ENCODE results near the gene SCN3A.

Gene SCN3A

GRCh38 chr2:165113414-165113813 is 90.4 kb downstream of the SCN3A start:
- in situ Hi-C loops (cut with MboI; ENCODE audit: low sequenced_read_pairs): no loop called here

DNA sequence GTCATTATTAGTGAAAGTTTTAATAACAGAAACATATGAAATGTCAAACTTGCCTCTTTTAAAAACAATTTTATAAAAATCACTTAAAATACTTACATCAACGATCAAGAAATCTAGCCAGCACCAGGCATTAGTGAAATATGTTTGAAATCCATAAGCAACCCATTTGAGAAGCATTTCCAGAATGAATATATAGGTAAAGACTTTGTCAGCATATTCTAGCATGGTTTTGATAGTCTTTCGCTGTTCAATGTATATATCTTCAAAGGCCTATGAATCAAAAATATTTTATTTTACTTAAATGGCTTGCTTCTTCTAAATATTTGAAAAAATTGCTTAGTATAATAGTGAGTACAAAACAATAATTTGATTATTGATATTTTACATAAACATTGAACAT is 91.1 kb downstream of the SCN3A start:
- in situ Hi-C loops (cut with MboI; ENCODE audit: low sequenced_read_pairs): no loop called here

- in situ Hi-C loops (cut with MboI; ENCODE audit: low sequenced_read_pairs): no loop called here
Measured at GRCh38 chr2:165112133-165112573, 91.7 kb downstream of the SCN3A start.

DNA sequence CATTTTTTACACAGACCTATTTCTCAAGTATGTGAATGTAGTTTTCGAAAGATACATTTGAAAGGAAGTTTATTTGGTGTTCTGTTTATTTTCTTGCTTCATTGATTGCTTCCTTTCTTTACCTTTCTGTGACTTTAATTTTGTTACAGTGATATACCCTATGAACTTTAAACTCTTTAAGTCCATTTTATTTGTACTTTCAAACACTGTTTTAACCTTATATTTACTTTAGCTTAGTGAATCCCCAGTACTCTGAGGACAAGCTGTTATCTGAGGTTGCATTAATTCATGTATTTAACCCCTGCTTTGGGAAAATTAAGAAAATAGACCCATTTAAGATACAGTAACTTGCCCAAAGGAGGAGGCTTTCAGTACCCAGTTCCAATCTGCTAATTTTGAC is 93.5 kb downstream of the SCN3A start:
- in situ Hi-C loops (cut with MboI; ENCODE audit: low sequenced_read_pairs): no loop called here

DNA sequence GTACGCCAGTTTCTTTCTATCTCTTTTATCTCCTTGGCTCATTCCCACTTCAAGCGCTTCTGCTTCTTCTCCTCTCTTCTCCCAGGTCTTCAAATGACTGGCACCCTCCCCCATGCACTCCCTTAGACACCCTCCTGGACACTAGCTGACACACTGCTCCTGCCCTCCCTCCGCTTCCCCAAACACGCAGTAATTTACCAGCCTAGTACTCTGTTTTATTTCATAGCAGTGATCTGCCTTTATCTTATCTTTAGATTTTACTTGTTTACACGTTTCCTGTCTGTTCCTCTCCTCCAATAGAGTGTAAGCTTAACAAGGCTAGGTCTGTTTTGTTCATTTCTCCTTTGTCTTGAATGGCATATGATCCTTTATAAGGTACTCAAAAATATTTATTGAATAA is 93.9 kb downstream of the SCN3A start:
- in situ Hi-C loops (cut with MboI; ENCODE audit: low sequenced_read_pairs): no loop called here

GRCh38 chr2:165105926-165106325 is 97.9 kb downstream of the SCN3A start:
- in situ Hi-C loops (cut with MboI; ENCODE audit: low sequenced_read_pairs): no loop called here

- in situ Hi-C loops (cut with MboI; ENCODE audit: low sequenced_read_pairs): no loop called here
Measured at GRCh38 chr2:165087933-165088901, 115.6 kb downstream of the SCN3A start.

DNA sequence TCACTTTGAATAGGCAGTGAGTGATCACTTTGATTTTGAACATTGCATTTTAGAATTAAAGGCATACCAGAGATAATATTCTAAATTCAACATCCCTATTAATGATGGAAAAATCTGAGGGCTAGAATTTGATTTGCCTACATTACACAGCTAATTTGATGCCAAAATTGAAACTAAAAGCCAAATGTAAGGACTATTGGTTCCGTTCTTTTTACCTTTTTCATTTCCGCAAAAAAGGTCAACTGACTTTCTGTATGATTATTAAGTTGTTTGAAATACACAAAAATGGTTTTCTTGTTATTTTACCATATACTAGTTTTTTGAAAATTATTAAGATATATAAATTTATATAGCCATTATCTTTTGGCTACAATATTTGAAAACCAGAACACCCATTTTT is 117.5 kb downstream of the SCN3A start:
- in situ Hi-C loops (cut with MboI; ENCODE audit: low sequenced_read_pairs): no loop called here

GRCh38 chr2:165083326-165083725 is 120.5 kb downstream of the SCN3A start:
- in situ Hi-C loops (cut with MboI; ENCODE audit: low sequenced_read_pairs): no loop called here

DNA sequence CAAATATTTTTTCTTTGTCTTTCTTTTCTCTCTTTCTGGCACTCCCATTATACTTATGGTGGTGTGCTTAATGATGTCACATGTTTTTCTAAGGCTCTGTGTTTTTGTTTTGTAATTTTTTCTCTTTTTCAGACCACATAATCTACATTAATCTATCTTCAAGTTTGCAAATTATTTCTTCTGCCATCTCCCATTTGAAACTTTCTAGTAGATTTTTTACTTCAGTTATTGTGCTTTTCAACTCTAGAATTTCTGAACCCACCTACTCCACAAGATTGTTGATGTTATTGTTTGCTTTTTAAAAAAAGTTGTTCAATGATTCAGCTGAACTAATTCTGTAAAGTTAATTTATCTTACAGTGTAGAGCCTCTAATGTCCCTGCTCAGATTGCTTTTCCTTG is 121.4 kb downstream of the SCN3A start:
- in situ Hi-C loops (cut with MboI; ENCODE audit: low sequenced_read_pairs): no loop called here

DNA sequence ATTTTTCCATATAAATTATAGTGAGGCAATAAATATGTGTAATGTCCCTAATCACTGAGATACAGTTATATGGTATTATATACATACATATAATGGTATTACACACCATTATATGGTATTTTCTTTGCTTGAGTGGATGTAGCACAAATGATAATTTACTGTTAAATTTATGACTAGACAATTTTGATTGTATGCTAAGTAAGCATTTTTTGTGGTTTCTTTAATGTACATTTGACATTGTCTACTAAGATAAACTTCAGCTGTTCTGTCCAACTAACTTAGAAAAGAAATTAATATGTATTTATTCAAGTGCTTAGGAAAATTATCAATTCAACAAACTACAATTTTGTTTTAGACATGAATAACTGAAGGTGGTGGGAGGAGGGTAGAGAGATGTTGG is 122.6 kb downstream of the SCN3A start:
- in situ Hi-C loops (cut with MboI; ENCODE audit: low sequenced_read_pairs): no loop called here

DNA sequence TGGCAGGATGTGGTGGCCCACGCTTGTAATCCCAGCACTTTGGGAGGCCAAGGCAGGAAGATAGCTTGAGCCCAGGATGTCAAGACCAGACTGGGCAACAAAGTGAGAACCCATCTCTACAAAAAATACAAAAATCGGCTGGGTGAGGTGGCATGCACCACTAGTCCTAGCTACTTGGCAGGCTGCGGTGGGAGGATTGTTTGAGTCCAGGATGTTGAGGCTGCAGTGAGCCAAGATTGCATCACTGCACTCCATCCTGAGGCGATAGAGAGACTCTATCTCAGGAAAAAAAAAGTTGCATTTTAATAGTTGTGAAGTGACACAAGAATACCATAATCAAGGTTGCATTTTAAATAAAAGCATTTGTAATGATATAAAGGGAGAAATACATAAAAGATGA is 124.4 kb downstream of the SCN3A start:
- in situ Hi-C loops (cut with MboI; ENCODE audit: low sequenced_read_pairs): no loop called here

- in situ Hi-C loops (cut with MboI; ENCODE audit: low sequenced_read_pairs): no loop called here
Measured at GRCh38 chr2:165078913-165079312, 124.9 kb downstream of the SCN3A start.

DNA sequence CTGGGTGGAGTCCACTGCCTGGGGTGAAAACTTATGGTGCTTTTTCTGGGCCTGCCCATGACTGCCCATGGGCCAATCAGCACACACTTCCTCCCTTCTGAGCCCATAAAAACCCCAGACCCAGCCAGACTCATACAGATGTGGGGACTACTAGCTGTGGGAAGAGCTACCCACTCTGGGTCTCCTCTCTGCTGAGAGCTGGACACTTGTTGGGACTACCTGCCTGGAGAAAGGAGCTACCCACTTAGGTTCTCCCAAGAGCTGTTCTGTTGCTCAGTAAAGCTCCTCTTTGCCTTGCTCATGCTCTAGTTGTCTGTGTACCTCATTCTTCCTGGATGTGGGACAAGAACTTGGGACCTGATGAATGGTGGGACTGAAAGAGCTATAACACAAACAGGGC is 129.0 kb downstream of the SCN3A start:
- in situ Hi-C loops (cut with MboI; ENCODE audit: low sequenced_read_pairs): no loop called here

- in situ Hi-C loops (cut with MboI; ENCODE audit: low sequenced_read_pairs): no loop called here
Measured at GRCh38 chr2:165074323-165074722, 129.5 kb downstream of the SCN3A start.

DNA sequence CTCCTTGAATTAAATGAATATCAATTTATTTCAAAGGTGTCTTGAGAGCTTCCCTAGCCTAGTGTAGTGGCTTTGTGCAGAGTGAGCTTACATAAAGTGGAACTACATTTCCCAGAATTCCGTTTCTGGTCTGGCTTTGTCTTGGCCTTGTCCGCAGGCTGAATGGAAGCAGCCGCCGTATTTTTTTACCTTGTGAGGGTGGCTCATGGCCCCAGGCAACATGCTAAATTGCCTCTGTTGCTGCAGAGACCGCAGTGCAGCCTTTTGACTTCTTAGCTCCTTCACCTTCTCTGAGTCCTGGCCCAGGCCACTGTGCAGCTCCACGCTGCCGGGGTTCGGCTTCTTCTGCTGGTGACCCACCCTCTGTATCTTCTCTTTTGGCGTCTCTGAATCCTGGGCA is 133.8 kb downstream of the SCN3A start:
- in situ Hi-C loops (cut with MboI; ENCODE audit: low sequenced_read_pairs): no loop called here

DNA sequence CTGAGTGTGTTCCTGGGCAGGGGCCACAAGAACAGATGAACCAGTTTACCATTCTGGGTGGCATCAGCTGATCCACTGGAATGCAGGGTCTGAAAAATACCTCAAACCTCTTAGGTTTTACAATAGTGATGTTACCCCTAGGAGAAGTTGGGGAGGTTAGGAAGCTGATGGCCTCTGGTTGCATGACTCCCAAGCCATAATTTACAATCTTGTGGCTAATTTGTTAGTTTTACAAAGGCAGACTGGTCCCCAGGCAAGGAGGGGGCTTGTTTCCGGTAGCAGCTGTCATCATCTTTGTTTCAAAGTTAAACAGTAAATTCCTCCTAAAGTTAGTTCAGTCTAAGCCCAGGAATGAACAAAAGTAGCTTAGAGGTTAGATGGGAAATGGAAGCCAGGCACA is 134.7 kb downstream of the SCN3A start:
- in situ Hi-C loops (cut with MboI; ENCODE audit: low sequenced_read_pairs): no loop called here

- in situ Hi-C loops (cut with MboI; ENCODE audit: low sequenced_read_pairs): no loop called here
Measured at GRCh38 chr2:165068487-165068757, 135.4 kb downstream of the SCN3A start.

DNA sequence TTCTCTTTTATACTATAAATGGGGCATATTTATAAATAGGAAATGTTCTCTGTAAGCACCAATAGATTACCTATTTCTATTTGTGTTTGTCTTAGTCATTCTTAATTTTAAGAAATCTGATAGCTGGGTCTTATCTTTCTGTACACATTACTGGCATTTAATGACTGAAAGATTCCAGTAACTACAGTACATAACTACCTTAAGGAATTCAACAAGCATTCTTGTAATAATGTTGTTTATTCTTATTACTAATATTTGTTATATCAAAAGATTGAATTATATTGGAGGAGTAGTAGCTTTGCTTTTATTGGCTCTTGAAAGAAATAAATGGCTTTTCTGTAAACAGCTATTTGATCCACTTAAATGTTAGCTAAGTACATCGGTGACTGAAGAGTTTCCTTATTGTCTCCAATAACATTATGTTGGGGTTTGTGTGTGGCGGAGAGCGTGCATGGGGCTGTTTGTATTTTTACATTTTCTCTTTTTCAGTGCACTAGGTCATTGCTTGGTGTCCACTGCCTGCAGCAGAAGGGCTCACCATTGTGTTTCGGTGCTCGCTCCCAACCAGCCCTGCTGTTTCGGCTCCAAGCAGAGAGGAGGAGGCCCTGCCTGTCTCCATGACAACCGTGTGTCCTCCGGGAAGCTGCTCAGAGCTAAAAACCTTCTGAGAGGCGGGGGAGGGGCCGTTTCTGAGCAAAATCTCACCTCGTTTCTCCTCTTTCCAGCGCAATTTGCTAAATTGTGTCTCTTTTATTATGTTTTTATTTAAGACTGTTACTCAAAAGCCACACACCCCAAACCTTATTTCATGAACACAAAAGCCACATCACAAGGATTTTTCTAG is 136.0 kb downstream of the SCN3A start:
- in situ Hi-C loops (cut with MboI; ENCODE audit: low sequenced_read_pairs): no loop called here

DNA sequence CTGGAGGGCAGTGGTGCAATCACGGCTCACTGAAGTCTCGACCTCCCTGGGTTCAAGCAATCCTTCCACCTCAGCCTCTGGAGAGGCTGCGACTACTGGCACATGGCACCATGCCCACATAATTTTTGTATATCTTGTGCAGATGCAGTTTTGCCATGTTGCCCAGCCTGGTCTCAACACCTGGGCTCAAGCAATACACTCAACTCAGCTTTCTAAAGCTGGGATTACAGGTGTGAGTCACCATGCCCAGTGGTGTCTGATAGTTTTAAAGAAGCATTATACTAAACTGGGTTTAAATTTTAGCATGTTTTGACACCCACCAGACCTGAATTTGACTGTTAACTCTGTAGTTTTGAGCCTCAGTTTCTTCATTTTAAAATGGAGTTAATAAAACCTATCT is 139.1 kb downstream of the SCN3A start:
- in situ Hi-C loops (cut with MboI; ENCODE audit: low sequenced_read_pairs): no loop called here

- in situ Hi-C loops (cut with MboI; ENCODE audit: low sequenced_read_pairs): no loop called here
Measured at GRCh38 chr2:165060411-165060810, 143.4 kb downstream of the SCN3A start.

All from hTERT RPE-1 (cell line).